HG03469 (cell line): ENCODE measurements around the gene MAGOH.
"Not testable (repeated sequence)": the region's sequence is repeated elsewhere in the genome, so short reads cannot be mapped to it uniquely, and the experiment has no call there.

Source experiments
- ATAC-seq: cut with Tn5 transposase; IDR thresholded peaks from one replicate; pipeline ENCODE4 v1.9.1; 2021; ENCODE audit warnings: mild to moderate bottlenecking, moderate library complexity, moderate number of reproducible peaks; ENCODE audit not compliant: unreplicated experiment

MAGOH gene

GRCh38 chr1:53241828-53242227 is 3.5 kb upstream of the MAGOH start:
- no peak for ATAC-seq

GRCh38 chr1:53237638-53238037 is 680 bp downstream of the MAGOH start:
- ATAC-seq: no peak

GRCh38 chr1:53220962-53221286 is 17.4 kb downstream of the MAGOH start:
- ATAC-seq: no peak

- ATAC-seq: peak; percentile 80
These were observed 18.0 kb downstream of the MAGOH start, which contains the start of gene CZIB for GRCh38 chr1:53220171-53220961. CZIB (minus strand) TSS chr1:53220634; CDS start chr1:53220575, 59 bp downstream.

GRCh38 chr1:53219711-53220110 is 18.6 kb downstream of the MAGOH start:
- ATAC-seq: no peak

GRCh38 chr1:53218201-53218600 is 20.1 kb downstream of the MAGOH start:
- no peak for ATAC-seq

GRCh38 chr1:53214376-53214940 is 23.9 kb downstream of the MAGOH start:
- ATAC-seq: no peak

GRCh38 chr1:53210954-53211353 is 27.4 kb downstream of the MAGOH start:
- no peak for ATAC-seq

- ATAC-seq: no peak
These were observed 28.0 kb downstream of the MAGOH start for GRCh38 chr1:53210352-53210751.

GRCh38 chr1:53207726-53208125 is 30.6 kb downstream of the MAGOH start:
- ATAC-seq: no peak

GRCh38 chr1:53206735-53207379 is 31.5 kb downstream of the MAGOH start:
- no peak for ATAC-seq

- ATAC-seq: not testable (repeated sequence)
These were observed 32.1 kb downstream of the MAGOH start for GRCh38 chr1:53206083-53206685.

- not testable (repeated sequence) for ATAC-seq
These were observed 32.8 kb downstream of the MAGOH start for GRCh38 chr1:53205496-53205895.

- no peak for ATAC-seq
These were observed 34.9 kb downstream of the MAGOH start for GRCh38 chr1:53203466-53203865.

GRCh38 chr1:53198241-53198651 is 40.1 kb downstream of the MAGOH start:
- ATAC-seq: no peak

GRCh38 chr1:53197291-53198200 is 40.8 kb downstream of the MAGOH start:
- no peak for ATAC-seq

- ATAC-seq: peak; percentile 94
These were observed 41.6 kb downstream of the MAGOH start, which contains the start of gene CPT2 for GRCh38 chr1:53196485-53197290. CPT2 (plus strand) TSS chr1:53196824; CDS start chr1:53196944, 120 bp downstream.

GRCh38 chr1:53196017-53196484 is 42.3 kb downstream of the MAGOH start:
- ATAC-seq: no peak

- ATAC-seq: no peak
These were observed 42.9 kb downstream of the MAGOH start for GRCh38 chr1:53195246-53196016.
